GM18861 (cell line): Measurements from ENCODE around the gene HSPB9.
"Not testable (repeated sequence)": the region's sequence is repeated elsewhere in the genome, so short reads cannot be mapped to it uniquely, and the experiment has no call there.

Experiments used
- ATAC-seq: cut with Tn5 transposase; IDR thresholded peaks from one replicate; pipeline ENCODE4 v1.9.1; 2021; ENCODE audit not compliant: unreplicated experiment

Gene HSPB9

DNA sequence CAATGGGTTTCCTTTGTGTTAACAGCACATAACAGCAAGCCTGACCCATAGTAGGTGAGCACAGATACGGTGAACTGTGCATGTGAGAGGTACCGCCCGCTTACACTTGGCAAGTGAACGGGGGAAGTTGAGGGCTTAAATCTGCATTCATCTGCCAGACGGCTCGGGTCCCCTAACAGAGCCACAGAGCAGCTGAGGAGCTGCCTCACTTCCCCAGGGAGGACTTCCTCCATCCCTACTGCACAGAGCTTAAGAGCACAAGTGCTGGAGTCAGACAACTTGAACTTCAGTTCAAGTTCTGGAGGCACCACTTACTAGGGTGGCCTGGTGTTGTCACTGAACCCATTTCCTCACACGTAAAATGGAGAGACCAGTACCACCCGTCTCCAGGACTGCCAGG is 18.8 kb downstream of the HSPB9 start:
- ATAC-seq: no peak

DNA sequence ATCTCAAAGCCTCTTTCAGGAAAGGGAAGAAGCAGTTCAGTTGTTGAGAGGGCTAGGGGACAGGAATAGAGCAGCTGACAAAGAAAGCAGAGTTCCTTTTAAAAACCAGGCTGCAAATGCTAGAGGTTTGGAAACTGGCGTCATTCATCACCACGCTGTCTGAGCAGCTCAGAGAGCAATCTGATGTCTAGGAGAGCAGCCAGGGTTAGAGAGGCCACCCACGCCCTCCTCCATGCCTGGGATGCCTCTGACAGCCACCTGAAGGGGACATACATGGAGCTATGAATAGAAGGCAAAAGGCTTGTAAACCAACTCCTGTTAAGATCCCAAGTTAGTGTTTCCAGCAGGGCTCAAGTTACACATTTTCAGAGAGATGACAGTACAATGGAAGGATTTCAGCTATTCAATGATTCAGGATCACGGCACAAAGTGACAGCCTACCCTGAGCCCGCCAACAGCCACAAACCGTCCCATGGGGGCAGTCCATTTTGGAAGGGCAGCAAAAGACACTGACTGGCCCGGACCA is 19.8 kb downstream of the HSPB9 start:
- no peak for ATAC-seq

DNA sequence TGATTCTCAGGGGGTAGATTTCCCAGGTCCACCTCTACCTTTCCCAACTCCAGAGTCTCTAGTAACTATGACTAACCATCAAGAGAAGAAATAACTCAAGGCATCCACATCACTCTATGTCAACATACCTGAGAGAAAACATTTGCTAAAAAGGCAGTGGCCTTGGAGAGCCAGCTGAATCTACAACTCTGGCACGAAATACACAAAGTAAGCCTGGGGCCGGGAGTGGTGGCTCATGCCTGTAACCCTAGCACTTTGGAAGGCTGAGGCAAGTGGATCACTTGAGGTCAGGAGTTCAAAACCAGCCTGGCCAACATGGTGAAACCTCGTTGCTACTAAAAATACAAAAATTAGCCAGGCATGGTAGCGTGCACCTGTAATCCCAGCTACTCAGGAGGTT is 20.5 kb downstream of the HSPB9 start:
- not testable (repeated sequence) for ATAC-seq

DNA sequence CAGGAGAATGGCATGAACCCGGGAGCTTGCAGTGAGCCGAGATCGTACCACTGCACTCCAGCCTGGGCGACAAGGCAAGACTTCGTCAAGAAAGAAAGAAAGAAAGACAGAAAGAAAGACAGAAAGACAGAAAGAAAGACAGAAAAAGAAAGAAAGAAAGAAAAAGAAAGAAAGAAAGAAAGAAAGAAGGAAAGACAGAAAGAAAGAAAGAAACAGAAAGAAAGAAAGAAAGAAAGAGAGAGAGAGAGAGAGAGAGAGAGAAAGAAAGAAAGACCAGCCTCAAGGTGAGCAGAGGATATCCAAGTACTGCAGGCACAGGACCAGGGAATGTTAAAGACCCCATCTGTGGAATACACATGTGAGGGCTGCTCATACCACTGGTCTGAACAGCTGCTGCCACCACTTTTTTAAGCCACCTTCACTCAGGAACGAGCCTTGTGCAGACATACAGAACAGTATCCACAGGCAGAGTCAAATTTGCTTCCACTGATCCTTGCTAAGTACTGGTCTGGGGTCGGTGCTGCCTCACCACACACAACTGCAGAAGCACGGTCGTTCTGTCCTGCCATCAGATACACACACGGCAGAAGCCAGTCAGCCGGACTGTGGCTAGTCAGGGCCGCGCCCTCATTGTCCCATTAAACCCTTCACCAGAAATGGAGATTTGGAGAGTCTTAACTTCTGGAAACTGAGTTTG is 24.5 kb downstream of the HSPB9 start:
- ATAC-seq: no peak

DNA sequence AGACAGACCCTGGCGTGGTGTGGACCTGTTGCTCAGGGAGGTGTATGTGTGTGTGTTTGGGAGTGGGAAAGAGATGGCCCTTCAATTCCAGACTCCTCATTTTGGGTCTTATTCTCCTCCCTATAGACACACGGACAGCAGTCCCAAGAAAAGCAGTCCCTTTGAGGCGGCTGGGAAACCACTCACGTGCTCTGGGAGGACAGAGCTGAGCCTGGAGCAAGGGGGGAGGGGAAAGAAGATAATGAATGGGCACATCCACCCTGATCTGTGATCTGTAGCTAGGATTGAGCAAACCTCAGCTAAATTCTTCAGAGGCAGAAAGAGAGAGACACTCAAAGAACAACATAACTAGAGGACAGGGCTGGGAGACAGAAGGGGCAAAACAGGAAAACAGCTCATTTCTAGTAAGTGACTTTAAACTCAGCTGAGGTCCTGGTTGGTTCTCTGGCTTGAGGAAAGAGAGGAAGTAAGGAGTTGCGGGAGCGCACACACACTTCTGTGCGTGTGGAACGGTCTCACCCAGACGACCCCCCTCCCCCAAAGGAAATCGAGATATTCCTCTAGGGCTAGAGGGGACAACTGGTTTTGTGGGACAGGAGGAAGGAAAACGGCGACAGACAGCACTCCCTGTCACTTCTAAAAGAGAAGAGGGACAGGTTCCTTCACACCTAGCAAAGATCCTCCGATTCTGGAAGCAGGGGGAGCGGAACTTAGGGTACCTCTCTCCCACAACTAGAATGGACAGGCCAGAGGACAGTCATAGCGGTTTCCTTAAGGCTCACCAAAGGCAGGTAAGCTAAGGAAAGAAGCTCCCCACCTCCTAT is 31.5 kb downstream of the HSPB9 start:
- no peak for ATAC-seq

DNA sequence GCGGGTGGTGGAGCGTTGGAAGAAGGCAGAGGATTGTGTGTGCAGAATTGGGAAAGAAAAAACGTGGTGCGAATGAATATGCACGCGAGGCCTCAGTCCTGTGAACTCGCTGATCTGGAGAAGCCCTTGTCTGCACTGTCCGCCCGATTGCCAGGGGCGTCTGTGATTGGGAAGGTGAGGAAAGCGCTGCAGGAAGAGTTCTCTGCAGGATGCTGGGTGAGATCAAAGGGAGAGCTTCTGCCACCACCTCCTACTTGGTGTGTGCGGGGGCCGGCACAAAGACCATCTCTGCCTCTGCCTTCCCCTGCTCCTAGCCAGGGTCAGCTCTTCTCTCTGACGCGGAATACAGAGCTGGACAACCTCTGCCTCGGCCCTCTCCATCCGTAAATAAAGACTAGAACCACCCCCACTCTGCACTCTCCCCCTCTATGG is 33.0 kb downstream of the HSPB9 start:
- no peak for ATAC-seq

DNA sequence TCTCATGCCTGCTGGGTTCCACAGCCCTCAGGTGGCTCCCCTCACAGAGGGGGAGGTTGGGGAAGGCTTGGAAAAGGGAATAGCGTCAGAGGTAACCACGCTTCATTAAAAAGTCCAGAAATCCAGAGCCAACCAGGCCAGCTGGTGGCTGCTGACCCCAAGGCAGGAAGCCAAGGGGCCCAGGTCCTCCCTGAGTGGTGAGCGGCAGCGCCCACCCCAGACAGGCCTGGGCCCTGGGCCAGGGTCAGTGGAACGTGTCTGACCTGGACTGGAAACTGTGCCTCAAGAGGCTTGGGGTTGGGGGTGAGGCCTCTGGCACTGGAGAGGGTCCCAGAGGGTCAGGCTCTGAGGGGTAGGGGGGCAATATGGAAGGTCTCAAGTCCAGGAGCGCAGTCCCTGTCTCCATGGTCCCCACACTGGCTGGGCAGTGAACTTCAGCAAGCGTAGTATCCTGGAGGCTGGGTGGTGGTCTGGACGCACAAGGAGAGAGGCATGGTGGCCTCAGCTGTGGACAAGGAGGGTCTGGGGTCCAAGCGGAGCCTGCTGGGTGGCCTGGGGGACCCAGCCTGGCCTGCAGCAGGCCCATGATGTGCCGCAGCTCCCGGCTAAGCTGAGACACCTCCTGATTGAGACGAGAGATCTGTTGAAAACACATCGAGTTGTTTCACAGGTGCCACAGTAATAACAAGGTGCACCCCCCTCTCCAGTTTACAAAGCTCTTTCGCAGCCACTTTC is 37.4 kb downstream of the HSPB9 start:
- no peak for ATAC-seq

DNA sequence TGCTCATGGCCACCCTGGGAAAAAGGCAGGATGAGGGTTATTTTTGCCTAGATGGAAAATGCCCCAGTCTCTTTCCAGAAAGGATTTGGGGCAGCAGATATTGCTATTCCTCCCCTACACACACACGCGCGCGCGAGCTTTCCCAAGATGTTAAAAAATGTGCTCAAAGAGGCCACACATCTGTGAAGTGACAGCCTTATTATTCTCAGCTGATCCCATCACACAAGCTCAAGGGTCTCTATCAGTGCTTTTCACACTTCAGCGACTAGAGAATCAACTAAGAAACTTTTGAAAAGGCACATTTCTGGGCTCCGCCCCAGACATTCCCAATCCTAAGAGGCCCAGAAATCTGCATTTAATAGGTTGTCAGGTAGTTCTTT is 37.9 kb downstream of the HSPB9 start:
- ATAC-seq: no peak

DNA sequence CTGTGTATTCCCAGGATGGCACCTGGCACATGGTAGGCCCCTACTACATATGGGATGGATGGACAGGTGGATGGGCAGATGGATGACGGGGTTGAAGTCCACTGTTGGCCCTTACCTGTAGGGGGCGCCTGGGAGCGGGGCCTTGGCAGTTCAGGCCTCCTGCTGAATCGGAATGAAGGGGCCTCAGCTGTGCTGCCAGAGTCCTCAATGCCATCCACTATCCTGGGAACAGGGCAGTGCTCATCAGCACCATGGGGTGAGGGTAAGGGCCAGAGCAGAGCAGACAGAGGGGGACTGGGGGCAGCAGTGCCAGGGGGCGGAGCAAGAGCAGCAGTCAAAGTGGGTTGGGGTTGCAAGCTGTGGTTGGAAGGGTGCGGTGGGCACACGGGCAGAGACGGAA is 40.5 kb downstream of the HSPB9 start:
- no peak for ATAC-seq

DNA sequence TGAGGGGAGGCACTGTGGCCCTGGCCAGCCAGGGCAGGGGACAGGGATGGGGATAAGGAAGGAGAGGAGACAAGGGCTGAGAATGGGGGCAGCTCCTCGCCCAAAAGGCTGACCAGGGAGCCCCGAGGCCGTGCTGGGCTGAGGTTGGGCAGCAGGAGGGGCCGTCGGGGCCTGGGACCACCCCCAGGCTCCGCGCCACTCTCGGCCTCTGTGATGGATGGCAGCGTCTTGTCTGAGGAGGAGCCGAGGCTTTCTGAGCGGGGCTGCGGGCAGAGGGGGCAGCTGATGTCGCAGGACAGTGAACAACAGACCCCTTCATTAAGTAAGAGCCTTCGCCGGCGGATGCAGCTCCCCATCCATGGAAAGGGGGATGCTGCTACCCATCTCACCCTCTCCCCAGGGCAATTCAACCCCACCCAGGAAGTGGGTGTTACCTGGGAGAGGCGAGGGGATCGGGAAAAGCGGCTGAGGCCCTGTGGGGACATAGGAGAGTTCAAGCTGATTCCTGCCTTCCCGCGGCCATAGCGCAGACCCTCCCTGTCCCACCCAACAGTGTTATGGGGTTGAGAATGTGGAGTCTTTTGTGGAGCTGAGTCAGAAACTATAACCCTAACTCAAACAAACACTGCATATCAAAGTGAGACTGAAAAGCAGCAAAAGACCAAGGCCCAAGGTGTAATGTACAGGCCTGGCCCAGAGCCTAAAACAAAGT is 41.2 kb downstream of the HSPB9 start:
- no peak for ATAC-seq

DNA sequence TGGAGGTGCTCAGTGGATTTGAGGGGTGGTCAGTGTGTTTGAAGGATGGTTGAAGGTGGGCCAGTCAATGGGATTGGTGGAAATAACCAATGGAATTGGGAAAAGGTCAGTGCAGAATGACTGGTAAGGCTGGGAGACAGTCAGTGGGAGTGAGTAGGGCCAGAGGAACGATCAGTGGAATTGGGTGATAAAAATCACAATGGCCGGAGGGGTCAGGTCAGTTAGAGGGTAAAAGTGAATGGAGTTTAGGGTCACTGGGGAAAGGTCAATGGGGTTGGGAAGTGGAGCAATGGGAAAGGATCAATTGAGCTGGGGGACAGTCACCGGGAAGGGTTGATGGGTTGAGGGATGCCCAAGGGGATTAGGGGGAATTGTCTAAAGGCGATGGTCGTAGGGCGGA is 43.1 kb downstream of the HSPB9 start:
- no peak for ATAC-seq

DNA sequence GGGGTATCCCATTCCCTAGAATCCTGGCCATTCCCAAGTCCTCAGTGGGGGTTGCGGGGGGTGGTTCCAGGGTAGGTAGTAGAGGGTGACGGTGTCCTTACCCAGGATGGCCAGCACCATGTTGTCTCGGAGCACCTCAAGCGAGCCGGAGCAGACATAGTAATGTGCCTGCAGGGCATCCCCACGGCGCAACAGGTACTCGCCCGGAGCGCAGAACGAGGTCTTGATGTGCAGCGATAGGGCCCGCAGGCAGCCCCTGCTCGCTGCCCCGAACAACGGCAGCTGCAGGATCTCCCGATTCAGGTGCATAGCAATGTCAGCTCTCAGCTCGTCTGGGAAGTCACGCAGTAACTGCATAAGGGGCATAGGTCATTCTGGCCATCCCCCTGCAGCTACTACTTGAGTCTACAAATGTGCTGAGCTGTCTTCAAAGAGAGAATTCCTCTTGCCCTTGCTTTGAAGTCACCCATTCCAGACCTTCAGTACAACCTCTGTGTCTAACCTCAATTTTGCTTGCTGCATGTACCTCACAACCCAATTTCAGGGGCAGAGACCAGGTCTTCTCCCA is 43.7 kb downstream of the HSPB9 start:
- no peak for ATAC-seq

DNA sequence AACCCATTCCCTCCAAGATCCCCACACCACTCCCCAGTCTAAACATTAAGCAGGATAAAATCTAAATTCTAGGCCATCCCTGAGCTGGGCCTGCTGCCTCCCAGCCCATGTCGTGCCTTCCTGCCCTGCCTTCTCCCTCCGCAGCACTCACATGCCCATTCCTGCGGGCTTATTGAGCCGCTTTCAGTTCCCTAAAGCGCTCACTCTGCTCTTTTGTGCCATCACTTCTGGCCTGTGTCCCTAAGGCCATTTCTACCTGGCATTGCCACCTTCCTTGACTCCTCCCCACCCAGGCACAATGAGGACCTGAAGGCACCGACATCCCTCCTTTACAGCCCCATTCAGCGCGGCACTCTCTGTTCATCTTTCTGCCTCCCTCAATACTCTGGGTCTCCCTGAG is 45.2 kb downstream of the HSPB9 start:
- no peak for ATAC-seq

DNA sequence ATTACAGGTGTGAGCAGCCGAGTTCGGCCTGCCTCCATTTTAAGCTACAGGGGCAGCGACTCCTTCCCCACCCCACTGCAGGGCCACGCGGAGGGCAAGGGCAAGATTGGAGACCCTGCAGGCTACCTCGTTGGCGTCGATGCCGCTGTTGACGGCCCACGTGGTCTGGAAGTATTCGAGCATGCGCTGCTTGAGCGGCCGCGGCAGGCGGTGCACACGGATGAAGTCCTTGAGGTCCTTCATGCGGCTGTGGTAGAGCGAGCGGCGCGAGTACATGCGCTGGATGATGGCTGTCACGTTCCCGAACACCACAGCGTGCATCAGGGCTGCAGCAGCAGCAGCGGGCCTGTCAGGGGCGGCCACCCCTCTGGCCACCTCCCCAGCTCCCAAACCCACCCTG is 46.7 kb downstream of the HSPB9 start:
- ATAC-seq: no peak

DNA sequence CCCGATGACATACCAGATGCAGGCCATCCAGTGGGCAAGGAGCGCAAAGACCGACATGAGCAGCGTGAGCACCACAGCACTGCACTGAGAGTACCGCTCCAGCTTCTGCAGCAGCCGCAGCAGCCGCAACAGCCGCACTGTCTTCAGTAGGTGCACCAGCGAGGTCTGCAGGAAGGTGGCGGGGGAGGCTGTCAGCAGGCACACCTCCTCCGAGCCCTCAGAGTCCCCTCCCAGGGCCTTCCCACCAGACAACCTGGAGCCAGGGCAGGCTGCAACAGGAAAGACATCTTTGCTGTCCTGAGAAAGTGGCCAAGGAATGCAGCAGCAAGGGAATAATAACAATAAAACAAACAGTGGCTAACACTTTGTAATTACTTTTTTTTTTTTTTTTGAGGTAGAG is 49.2 kb downstream of the HSPB9 start:
- ATAC-seq: no peak
